NCI-H1436 treated with DMSO at 0.1 percent for 48 hours (cell line): ENCODE measurements around the gene PSEN1.

Experiments
- DNase-seq: peaks from one replicate; lab custom pipeline; 2025; lab: John Stamatoyannopoulos, UW

The PSEN1 gene

GRCh38 chr14:73240816-73241480, 104.6 kb downstream of the PSEN1 start:
- DNase-seq: no peak

- DNase-seq: no peak
Measured at GRCh38 chr14:73241481-73242165, 105.3 kb downstream of the PSEN1 start.

DNA sequence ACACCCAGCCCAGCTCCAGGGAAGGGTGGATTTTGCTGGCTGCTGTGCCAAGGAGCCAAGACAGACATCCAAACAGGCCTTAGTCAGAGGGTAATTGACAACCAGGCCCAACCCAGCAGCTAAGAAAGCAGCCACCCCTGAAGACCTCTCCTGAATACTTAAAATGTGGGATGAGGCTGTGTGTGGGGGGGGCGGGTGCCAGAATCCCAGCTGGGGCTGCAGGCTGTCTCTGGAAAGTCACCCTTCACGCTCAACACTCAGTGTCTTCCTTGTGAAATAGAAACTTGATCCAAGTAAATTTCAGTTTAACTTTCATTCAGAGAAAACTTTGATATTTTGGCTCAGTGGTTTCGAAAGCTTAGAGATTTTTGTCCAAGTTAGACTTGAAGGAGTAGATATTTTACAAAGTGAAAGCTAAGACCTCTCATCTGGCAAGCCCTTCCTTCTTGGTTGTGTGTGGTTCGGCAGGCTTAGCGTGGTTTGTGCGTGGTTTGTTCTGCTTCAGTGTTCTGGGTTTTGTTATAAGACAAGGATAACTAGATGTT, 106.1 kb downstream of the PSEN1 start:
- no peak for DNase-seq

- DNase-seq: no peak
Measured at GRCh38 chr14:73243341-73243740, 107.0 kb downstream of the PSEN1 start.

DNA sequence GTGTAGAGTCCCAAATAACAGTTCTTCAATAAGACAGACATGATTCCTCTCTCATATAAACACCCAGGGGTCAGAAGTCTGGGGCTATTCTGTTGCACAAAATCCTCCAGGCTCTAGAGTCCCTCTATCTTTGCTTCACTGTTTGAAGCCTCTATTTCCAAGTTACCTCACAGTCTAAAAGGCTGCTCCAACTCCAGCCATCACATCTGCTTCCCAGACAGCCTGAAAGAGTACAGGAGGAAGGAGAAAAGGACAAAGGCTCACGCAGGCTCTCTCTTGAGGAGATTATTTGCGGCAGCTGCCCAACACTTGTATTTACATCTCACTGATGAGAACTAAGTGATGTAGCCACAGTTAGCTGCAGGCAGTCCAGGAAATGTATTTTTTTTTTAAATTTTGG, 107.4 kb downstream of the PSEN1 start:
- DNase-seq: no peak

GRCh38 chr14:73244541-73245290, 108.4 kb downstream of the PSEN1 start:
- no peak for DNase-seq

- DNase-seq: no peak
Measured at GRCh38 chr14:73245480-73246325, 109.4 kb downstream of the PSEN1 start.

GRCh38 chr14:73246387-73247150, 110.3 kb downstream of the PSEN1 start:
- no peak for DNase-seq

- no peak for DNase-seq
Measured at GRCh38 chr14:73248108-73248868, 112.0 kb downstream of the PSEN1 start.

GRCh38 chr14:73249108-73249507, 112.8 kb downstream of the PSEN1 start:
- DNase-seq: no peak

DNA sequence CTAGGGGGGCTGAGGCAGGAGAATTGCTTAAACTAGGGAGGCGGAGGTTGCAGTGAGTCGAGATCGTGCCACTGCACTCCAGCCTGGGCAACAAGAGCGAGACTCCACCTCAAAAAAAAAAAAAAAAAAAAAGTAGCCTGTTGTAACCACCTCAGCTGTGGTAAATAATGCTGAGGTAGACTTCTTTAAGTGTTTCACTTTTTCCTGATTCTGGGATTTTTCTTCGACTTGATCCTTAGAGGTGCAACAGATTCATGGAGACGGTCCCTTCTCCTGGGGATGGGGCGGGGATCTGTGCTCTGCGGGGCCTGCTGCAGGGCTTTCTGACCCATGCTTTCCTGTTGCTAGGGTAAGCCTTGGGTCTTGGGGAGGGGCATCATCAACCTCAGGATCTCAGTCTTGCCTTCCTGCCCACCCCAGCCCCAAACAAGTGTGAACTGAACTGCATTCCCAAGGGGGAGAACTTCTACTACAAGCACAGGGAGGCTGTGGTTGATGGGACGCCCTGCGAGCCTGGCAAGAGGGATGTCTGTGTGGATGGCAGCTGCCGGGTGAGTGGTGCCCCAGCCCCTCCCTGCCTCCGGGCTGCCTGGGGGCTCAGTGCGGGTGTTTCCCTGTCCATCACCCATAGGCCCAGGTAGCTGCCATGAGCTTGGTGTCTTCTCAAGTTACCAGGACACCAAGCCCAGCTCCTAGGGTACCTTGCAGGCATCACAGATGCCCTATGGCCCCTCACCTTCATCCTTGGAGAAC, 113.4 kb downstream of the PSEN1 start:
- no peak for DNase-seq

- DNase-seq: no peak
Measured at GRCh38 chr14:73250317-73250713, 114.0 kb downstream of the PSEN1 start.

- peak; percentile 12 for DNase-seq
Measured at GRCh38 chr14:73250781-73251500, 114.6 kb downstream of the PSEN1 start.

DNA sequence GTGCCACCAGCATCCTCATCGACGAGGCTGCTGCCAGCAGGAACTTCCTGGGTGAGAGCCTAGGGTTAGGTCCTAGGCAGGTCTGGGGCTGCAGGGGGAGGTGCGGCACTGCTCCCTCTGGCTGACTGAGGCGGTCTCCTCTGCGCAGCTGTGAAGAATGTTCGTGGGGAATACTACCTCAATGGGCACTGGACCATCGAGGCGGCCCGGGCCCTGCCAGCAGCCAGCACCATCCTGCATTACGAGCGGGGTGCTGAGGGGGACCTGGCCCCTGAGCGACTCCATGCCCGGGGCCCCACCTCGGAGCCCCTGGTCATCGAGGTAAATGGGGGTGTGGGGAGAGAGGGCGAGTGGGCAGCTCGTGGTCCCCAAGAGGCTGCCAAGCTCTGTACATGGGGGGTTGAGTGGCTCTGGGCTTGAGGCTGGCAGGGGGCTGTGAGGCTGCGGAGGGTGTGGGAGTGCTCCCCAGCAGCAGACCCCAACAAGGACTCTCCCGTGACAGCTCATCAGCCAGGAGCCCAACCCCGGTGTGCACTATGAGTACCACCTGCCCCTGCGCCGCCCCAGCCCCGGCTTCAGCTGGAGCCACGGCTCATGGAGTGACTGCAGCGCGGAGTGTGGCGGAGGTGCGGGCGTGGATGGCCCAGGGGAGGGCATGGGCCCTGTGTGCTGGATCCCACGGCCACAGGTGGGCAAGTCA, 115.4 kb downstream of the PSEN1 start:
- no peak for DNase-seq

GRCh38 chr14:73252491-73253322, 116.4 kb downstream of the PSEN1 start:
- DNase-seq: no peak

DNA sequence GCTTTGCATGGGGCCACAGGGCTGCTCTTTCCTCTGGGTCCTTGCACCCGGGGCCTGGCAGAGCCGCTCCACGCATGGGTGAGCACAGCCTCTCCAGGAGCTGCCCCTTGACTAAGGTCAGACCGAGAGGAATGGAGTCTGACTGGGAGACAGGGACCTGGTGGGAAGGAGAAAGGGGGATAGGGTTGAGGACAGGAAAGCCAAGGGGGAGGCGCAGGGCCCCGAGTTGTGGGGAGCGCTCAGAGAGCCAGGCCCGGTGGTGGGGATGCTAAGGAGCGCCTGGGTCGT, 117.0 kb downstream of the PSEN1 start:
- no peak for DNase-seq

DNA sequence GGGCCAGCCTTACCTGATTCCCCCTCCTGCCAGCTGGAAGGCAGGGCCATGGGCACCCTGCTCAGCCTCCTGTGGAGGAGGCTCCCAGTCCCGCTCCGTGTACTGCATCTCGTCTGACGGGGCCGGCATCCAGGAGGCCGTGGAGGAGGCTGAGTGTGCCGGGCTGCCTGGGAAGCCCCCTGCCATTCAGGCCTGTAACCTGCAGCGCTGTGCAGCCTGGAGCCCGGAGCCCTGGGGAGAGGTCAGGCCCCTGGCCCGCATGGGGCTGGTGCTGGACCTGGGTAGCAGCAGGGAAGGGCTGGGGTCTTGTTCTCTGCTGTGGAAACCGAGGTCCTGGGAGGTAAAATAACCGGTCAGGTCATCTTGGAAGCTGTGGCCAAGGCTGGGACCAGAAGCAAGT, 117.4 kb downstream of the PSEN1 start:
- DNase-seq: no peak
